ENCODE data around the gene NEU3. TPM values are rescaled to one million over a fixed set of nuclear protein-coding genes. Genes with fewer than 3 reads are reported as not detected.

Gene NEU3
- total RNA-seq, 1 donor from 2014 or later = 7.2 TPM

DNA sequence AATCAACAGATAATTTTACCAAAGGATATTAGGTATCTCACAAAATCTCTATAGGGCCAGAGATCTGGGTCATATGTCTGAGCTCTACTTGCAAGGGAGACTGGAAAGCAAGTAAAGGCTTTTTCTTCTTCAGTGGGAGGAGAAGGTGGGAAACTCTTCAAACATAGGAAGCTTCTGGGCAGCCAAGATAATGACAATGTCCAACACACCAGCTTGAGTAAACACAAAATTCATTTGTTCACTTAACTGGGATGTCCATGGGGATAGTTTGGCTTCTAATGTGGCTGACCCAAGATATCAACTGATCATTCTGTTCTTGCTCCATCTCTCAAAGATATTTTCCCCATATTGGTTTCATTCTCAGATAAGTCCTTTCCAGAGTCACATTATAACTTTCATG lies 70.6 kb downstream of the NEU3 start:
- no peak for DNase-seq (ENCODE audit: low read depth in 2 of 2)

DNA sequence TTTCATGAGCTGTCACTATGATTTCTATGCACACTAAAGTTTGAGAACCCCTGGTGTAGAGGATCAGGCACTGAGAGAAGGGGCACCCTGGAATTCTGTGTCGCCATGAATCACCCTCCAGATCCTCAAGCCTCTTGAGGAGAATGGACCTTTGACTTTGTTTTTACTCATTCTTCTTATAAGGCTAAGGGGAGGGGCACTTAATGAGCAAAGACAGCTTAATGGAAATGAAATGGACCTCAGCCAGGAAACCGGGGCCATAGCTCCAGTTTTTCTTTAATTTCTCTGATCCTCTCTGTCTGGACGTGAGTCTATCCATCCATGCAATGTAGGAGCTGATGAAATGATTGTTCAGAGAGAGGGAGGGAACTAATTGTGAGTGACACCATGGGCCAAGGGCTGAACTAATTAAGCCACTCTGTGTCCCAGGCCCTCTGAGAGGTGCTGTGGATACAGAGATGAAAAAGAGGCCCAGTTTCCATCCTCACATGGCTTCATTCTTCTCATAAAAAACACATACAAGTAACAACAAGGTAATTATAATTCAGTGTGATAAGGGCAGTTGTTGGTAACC lies 75.1 kb downstream of the NEU3 start:
- DNase-seq (ENCODE audit: low read depth in 2 of 2) = no peak

DNA sequence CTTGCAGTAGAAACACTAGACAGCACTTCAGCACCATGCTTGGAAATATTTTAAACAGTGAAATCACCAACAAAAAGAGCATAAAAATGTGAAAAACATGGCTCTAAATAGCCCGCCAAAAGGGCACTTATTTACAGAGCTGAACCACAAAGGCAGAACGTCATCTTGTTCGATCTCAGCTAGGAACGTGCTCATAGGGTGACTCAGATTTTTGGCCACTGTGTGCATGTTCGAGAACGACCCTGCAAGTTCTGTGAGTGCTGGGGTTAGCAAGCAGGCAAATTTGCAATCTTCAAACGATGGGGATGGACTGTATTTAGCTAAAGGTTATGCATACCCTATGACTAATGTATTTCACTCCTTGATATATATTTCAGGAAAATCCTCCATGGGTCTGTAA lies 77.3 kb downstream of the NEU3 start:
- no peak for DNase-seq (ENCODE audit: low read depth in 2 of 2)

Other genes starting within 250 kb of the NEU3 start
- gene RNF169, start 240.1 kb upstream of the NEU3 start, total RNA-seq = 13.0 and 14.5 TPM in 2 replicates
- gene XRRA1, start 39.8 kb upstream of the NEU3 start, total RNA-seq = 4.2 and 6.2 TPM in 2 replicates
- 10.0 and 10.5 TPM in 2 replicates for gene SPCS2, start 39.7 kb upstream of the NEU3 start, total RNA-seq
- not detected in 2 replicates for gene OR2AT4, start 107.9 kb downstream of the NEU3 start, total RNA-seq
- gene SLCO2B1, start 162.2 kb downstream of the NEU3 start, total RNA-seq = 5.0 and 8.2 TPM in 2 replicates